NOMO-1 treated with dmso at 0.1 percent for 144 hours (cell line): Measurements from ENCODE around the gene OR10A6.

ENCODE experiments used
- DNase-seq: peaks from one replicate; lab custom pipeline; 2025; ENCODE audit not compliant: unreplicated experiment; lab: John Stamatoyannopoulos, UW

The OR10A6 gene

GRCh38 chr11:7882860-7883259, 48.2 kb downstream of the OR10A6 start:
- DNase-seq = no peak
